ENCODE results near the gene PZP.

PZP gene

GRCh38 chr12:9113296-9113986, 94.8 kb downstream of the PZP start:
- no peak for DNase-seq (ENCODE audit: low read depth in 1 of 2, low spot score in 1 of 2)
- in situ Hi-C loops (cut with HindIII; ENCODE audit: low pct_unique_long_range_greater_than_20kb, low sequenced_read_pairs), result no loop called here
- TF ChIP-seq JUND (IDR thresholded peaks at IDR 0.05; ENCODE audit: low read depth), result no peak

GRCh38 chr12:9112076-9112853, 95.9 kb downstream of the PZP start:
- in situ Hi-C loops (cut with HindIII; ENCODE audit: low pct_unique_long_range_greater_than_20kb, low sequenced_read_pairs), result no loop called here
- no peak for TF ChIP-seq JUND (IDR thresholded peaks at IDR 0.05; ENCODE audit: low read depth)
- DNase-seq (ENCODE audit: low read depth in 1 of 2, low spot score in 1 of 2), result no peak

- DNase-seq (ENCODE audit: low read depth in 1 of 2, low spot score in 1 of 2), result no peak
- in situ Hi-C loops (cut with HindIII; ENCODE audit: low pct_unique_long_range_greater_than_20kb, low sequenced_read_pairs), result no loop called here
- TF ChIP-seq JUND (IDR thresholded peaks at IDR 0.05; ENCODE audit: low read depth), result no peak
Measured at GRCh38 chr12:9111525-9111924, 96.7 kb downstream of the PZP start.

GRCh38 chr12:9109737-9110491, 98.3 kb downstream of the PZP start:
- no peak for DNase-seq (ENCODE audit: low read depth in 1 of 2, low spot score in 1 of 2)
- in situ Hi-C loops (cut with HindIII; ENCODE audit: low pct_unique_long_range_greater_than_20kb, low sequenced_read_pairs), result no loop called here
- TF ChIP-seq JUND (IDR thresholded peaks at IDR 0.05; ENCODE audit: low read depth), result no peak

GRCh38 chr12:9109213-9109522, 99.0 kb downstream of the PZP start:
- in situ Hi-C loops (cut with HindIII; ENCODE audit: low pct_unique_long_range_greater_than_20kb, low sequenced_read_pairs), result no loop called here
- no peak for DNase-seq (ENCODE audit: low read depth in 1 of 2, low spot score in 1 of 2)
- no peak for TF ChIP-seq JUND (IDR thresholded peaks at IDR 0.05; ENCODE audit: low read depth)

- no peak for TF ChIP-seq JUND (IDR thresholded peaks at IDR 0.05; ENCODE audit: low read depth)
- DNase-seq (ENCODE audit: low read depth in 1 of 2, low spot score in 1 of 2), result no peak
- in situ Hi-C loops (cut with HindIII; ENCODE audit: low pct_unique_long_range_greater_than_20kb, low sequenced_read_pairs), result no loop called here
Measured at GRCh38 chr12:9108504-9109212, 99.5 kb downstream of the PZP start.

- in situ Hi-C loops (cut with HindIII; ENCODE audit: low pct_unique_long_range_greater_than_20kb, low sequenced_read_pairs), result no loop called here
- DNase-seq (ENCODE audit: low read depth in 1 of 2, low spot score in 1 of 2), result no peak
- no peak for TF ChIP-seq JUND (IDR thresholded peaks at IDR 0.05; ENCODE audit: low read depth)
Measured at GRCh38 chr12:9107542-9107873, 100.7 kb downstream of the PZP start.

- TF ChIP-seq JUND (IDR thresholded peaks at IDR 0.05; ENCODE audit: low read depth), result no peak
- DNase-seq (ENCODE audit: low read depth in 1 of 2, low spot score in 1 of 2), result no peak
- in situ Hi-C loops (cut with HindIII; ENCODE audit: low pct_unique_long_range_greater_than_20kb, low sequenced_read_pairs), result no loop called here
Measured at GRCh38 chr12:9106610-9107541, 101.3 kb downstream of the PZP start.

- TF ChIP-seq JUND (IDR thresholded peaks at IDR 0.05; ENCODE audit: low read depth), result no peak
- in situ Hi-C loops (cut with HindIII; ENCODE audit: low pct_unique_long_range_greater_than_20kb, low sequenced_read_pairs), result no loop called here
- DNase-seq (ENCODE audit: low read depth in 1 of 2, low spot score in 1 of 2), result no peak
Measured at GRCh38 chr12:9106067-9106466, 102.1 kb downstream of the PZP start.

- in situ Hi-C loops (cut with HindIII; ENCODE audit: low pct_unique_long_range_greater_than_20kb, low sequenced_read_pairs), result no loop called here
- TF ChIP-seq JUND (IDR thresholded peaks at IDR 0.05; ENCODE audit: low read depth), result no peak
- no peak for DNase-seq (ENCODE audit: low read depth in 1 of 2, low spot score in 1 of 2)
Measured at GRCh38 chr12:9104767-9105423, 103.3 kb downstream of the PZP start.

- no peak for TF ChIP-seq JUND (IDR thresholded peaks at IDR 0.05; ENCODE audit: low read depth)
- no peak for DNase-seq (ENCODE audit: low read depth in 1 of 2, low spot score in 1 of 2)
- in situ Hi-C loops (cut with HindIII; ENCODE audit: low pct_unique_long_range_greater_than_20kb, low sequenced_read_pairs), result no loop called here
Measured at GRCh38 chr12:9104087-9104486, 104.1 kb downstream of the PZP start.

All from T47D (cell line).